ENCODE data around the gene VEZF1.

Gene VEZF1

DNA sequence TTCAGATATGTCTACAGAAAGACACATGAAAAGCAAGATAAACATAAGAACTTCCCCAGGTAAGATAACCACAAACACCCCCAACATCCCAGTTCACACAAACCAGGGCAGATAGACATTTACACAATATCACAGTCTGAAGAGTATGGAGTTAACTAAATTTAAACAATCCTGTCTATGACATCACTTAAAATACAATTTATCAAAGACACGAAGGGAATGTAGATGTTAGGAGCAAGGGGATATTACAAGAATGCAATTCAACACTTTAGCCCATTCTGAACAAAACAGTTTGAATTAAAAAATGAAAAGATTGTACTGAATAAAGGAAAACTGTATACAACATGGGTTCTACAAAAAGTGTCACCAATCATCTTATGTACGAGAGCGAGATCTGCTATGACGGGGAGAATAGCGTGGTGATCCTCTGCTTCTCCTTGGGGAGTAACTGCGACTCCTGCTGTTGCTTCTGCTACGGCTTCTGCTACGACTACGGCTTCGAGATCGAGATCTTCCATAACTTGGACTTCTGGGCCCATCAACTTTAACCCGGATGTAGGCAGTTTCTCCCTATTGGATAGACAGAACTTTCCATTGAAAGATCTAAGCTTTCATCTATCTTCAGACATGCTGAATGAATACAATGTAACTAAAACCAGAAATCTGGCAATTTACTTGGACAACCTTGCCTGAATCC, 17.1 kb upstream of the VEZF1 start:
- peak overlapping the region; percentile 80 for H3K4me3 ChIP-seq (replicated peaks; ENCODE audit: insufficient read depth, low read length)
- H3K27me3 ChIP-seq (ENCODE audit: insufficient read depth, poor library complexity, severe bottlenecking) = no peaks in the 10 kb centered on the region
- peak in 1 of 2 experiments; percentile 31 for DNase-seq (ENCODE audit: low read depth in 1 of 2, low spot score in 1 of 2)
- TF ChIP-seq POLR2AphosphoS5 (IDR thresholded peaks at IDR 0.05; ENCODE audit: low read depth) = no peak
- no peak for TF ChIP-seq GABPA (IDR thresholded peaks at IDR 0.05; ENCODE audit: low read depth)
- TF ChIP-seq, protein P1, sequence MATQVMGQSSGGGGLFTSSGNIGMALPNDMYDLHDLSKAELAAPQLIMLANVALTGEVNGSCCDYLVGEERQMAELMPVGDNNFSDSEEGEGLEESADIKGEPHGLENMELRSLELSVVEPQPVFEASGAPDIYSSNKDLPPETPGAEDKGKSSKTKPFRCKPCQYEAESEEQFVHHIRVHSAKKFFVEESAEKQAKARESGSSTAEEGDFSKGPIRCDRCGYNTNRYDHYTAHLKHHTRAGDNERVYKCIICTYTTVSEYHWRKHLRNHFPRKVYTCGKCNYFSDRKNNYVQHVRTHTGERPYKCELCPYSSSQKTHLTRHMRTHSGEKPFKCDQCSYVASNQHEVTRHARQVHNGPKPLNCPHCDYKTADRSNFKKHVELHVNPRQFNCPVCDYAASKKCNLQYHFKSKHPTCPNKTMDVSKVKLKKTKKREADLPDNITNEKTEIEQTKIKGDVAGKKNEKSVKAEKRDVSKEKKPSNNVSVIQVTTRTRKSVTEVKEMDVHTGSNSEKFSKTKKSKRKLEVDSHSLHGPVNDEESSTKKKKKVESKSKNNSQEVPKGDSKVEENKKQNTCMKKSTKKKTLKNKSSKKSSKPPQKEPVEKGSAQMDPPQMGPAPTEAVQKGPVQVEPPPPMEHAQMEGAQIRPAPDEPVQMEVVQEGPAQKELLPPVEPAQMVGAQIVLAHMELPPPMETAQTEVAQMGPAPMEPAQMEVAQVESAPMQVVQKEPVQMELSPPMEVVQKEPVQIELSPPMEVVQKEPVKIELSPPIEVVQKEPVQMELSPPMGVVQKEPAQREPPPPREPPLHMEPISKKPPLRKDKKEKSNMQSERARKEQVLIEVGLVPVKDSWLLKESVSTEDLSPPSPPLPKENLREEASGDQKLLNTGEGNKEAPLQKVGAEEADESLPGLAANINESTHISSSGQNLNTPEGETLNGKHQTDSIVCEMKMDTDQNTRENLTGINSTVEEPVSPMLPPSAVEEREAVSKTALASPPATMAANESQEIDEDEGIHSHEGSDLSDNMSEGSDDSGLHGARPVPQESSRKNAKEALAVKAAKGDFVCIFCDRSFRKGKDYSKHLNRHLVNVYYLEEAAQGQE (IDR thresholded peaks at IDR 0.05; ENCODE audit: insufficient replicate concordance, low read depth) = no peak
- no peak for TF ChIP-seq SPI1 (IDR thresholded peaks at IDR 0.05; ENCODE audit: borderline replicate concordance, low read depth)
- TF ChIP-seq, protein P2, sequence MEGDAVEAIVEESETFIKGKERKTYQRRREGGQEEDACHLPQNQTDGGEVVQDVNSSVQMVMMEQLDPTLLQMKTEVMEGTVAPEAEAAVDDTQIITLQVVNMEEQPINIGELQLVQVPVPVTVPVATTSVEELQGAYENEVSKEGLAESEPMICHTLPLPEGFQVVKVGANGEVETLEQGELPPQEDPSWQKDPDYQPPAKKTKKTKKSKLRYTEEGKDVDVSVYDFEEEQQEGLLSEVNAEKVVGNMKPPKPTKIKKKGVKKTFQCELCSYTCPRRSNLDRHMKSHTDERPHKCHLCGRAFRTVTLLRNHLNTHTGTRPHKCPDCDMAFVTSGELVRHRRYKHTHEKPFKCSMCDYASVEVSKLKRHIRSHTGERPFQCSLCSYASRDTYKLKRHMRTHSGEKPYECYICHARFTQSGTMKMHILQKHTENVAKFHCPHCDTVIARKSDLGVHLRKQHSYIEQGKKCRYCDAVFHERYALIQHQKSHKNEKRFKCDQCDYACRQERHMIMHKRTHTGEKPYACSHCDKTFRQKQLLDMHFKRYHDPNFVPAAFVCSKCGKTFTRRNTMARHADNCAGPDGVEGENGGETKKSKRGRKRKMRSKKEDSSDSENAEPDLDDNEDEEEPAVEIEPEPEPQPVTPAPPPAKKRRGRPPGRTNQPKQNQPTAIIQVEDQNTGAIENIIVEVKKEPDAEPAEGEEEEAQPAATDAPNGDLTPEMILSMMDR (IDR thresholded peaks at IDR 0.05; ENCODE audit: insufficient read depth, low read length) = no peak
- peak overlapping the region; percentile 100 for H3K27ac ChIP-seq (replicated peaks)

DNA sequence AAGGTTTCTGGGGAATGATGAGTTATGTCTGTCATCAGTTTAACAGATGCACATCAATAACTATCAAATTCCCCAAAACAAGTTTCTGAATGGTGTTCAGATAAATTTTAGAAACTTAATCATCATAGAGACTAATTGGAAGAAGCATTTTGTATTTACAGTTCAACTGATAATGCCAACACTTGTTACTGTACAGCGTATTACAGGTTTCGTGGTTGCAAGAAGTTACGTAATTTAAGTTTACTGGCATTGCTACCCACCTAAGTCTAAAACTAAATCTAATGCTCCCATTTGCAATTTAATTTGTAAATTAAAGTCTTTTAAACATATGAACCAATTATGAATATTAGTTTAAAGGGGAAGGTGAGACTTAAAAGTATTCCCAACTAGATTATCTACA, 16.0 kb upstream of the VEZF1 start:
- Histone ChIP-seq H3K27me3 (ENCODE audit: insufficient read depth, poor library complexity, severe bottlenecking) (no peaks in the 10 kb centered on the region), H3K27ac (replicated peaks) (no peak overlapping the region), H3K4me3 (replicated peaks; ENCODE audit: insufficient read depth, low read length) (peak overlapping the region; percentile 80)
- no peak for TF ChIP-seq GABPA (IDR thresholded peaks at IDR 0.05; ENCODE audit: low read depth)
- TF ChIP-seq SPI1 (IDR thresholded peaks at IDR 0.05; ENCODE audit: borderline replicate concordance, low read depth) = no peak
- no peak for TF ChIP-seq POLR2AphosphoS5 (IDR thresholded peaks at IDR 0.05; ENCODE audit: low read depth)
- TF ChIP-seq, protein P2 (IDR thresholded peaks at IDR 0.05; ENCODE audit: insufficient read depth, low read length) = no peak
- TF ChIP-seq, protein P1 (IDR thresholded peaks at IDR 0.05; ENCODE audit: insufficient replicate concordance, low read depth) = no peak
- DNase-seq (ENCODE audit: low read depth in 1 of 2, low spot score in 1 of 2) = no peak

DNA sequence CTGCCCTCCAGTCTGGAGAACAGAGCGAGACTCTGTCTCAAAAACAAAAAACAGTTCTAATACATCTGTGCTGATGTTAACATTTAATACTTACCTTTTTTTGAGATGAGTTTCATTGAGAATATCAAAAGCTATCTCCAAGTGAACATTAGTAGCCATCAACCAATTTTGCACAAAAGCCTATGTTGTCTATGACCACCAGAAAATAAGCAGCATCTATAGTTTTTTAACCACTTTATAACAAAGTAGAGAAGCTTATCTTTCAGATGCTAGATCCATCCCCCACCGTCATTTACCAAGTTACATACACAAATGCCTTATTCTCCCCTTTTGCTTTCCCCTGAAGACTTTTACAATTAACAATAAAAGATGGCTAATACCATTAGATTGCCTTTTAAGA, 14.9 kb upstream of the VEZF1 start:
- H3K27ac ChIP-seq (replicated peaks) = no peak overlapping the region

More for the DNA sequence above, 14.9 kb upstream of the VEZF1 start:
- DNase-seq (ENCODE audit: low read depth in 1 of 2, low spot score in 1 of 2) = no peak
- Histone ChIP-seq H3K27me3 (ENCODE audit: insufficient read depth, poor library complexity, severe bottlenecking) (no peaks in the 10 kb centered on the region), H3K4me3 (replicated peaks; ENCODE audit: insufficient read depth, low read length) (no peak overlapping the region)
- TF ChIP-seq, protein P1 (IDR thresholded peaks at IDR 0.05; ENCODE audit: insufficient replicate concordance, low read depth) = no peak
- TF ChIP-seq SPI1 (IDR thresholded peaks at IDR 0.05; ENCODE audit: borderline replicate concordance, low read depth) (no peak), GABPA (IDR thresholded peaks at IDR 0.05; ENCODE audit: low read depth) (no peak), POLR2AphosphoS5 (IDR thresholded peaks at IDR 0.05; ENCODE audit: low read depth) (no peak; the same call in 1 of the 2 replicates)
- TF ChIP-seq, protein P2 (IDR thresholded peaks at IDR 0.05; ENCODE audit: insufficient read depth, low read length) = no peak
